GM12801 (cell line): ENCODE results near the gene ACBD6.

ENCODE experiments used
- CTCF ChIP-seq: IDR thresholded peaks from one replicate; pipeline ENCODE4 v1.5.1; 2011; ENCODE audit warnings: control low read depth; ENCODE audit not compliant: insufficient read length; ENCODE audit errors: extremely low read depth

ACBD6 gene

GRCh38 chr1:180360333-180361075 lies 141.9 kb downstream of the ACBD6 start:
- TF ChIP-seq CTCF: no peak

- no peak for TF ChIP-seq CTCF
Observed at GRCh38 chr1:180358649-180359048, 143.7 kb downstream of the ACBD6 start.

- no peak for TF ChIP-seq CTCF
Observed at GRCh38 chr1:180353945-180354344, 148.4 kb downstream of the ACBD6 start.

- no peak for TF ChIP-seq CTCF
Observed at GRCh38 chr1:180352588-180352987, 149.8 kb downstream of the ACBD6 start.

- no peak for TF ChIP-seq CTCF
Observed at GRCh38 chr1:180352021-180352420, 150.4 kb downstream of the ACBD6 start.

GRCh38 chr1:180345148-180345547 lies 157.2 kb downstream of the ACBD6 start:
- TF ChIP-seq CTCF: no peak

GRCh38 chr1:180343921-180344769 lies 158.2 kb downstream of the ACBD6 start:
- TF ChIP-seq CTCF: no peak
